GM21360 (cell line): Measurements from ENCODE around the gene ARHGAP8.
"Not testable (repeated sequence)": the region's sequence is repeated elsewhere in the genome, so short reads cannot be mapped to it uniquely, and the experiment has no call there.

Source experiments
- ATAC-seq: cut with Tn5 transposase; IDR thresholded peaks from one replicate; pipeline ENCODE4 v1.9.1; 2021; ENCODE audit warnings: mild to moderate bottlenecking, moderate library complexity; ENCODE audit not compliant: unreplicated experiment

Gene ARHGAP8

GRCh38 chr22:44884562-44884961, 132.2 kb downstream of the ARHGAP8 start:
- no peak for ATAC-seq

GRCh38 chr22:44884968-44885805, 132.8 kb downstream of the ARHGAP8 start:
- ATAC-seq = no peak

GRCh38 chr22:44885806-44886360, 133.5 kb downstream of the ARHGAP8 start:
- no peak for ATAC-seq

GRCh38 chr22:44887941-44888366, 135.6 kb downstream of the ARHGAP8 start:
- no peak for ATAC-seq

GRCh38 chr22:44888491-44889254, 136.3 kb downstream of the ARHGAP8 start:
- ATAC-seq = no peak

GRCh38 chr22:44889255-44889878, 137.0 kb downstream of the ARHGAP8 start:
- no peak for ATAC-seq

- no peak for ATAC-seq
These were observed 138.3 kb downstream of the ARHGAP8 start for GRCh38 chr22:44890416-44891292.

GRCh38 chr22:44891293-44891747, 138.9 kb downstream of the ARHGAP8 start:
- no peak for ATAC-seq

GRCh38 chr22:44891791-44892190, 139.4 kb downstream of the ARHGAP8 start:
- ATAC-seq = no peak

- ATAC-seq = no peak
These were observed 139.9 kb downstream of the ARHGAP8 start for GRCh38 chr22:44892243-44892642.

GRCh38 chr22:44892803-44893730, 140.7 kb downstream of the ARHGAP8 start:
- no peak for ATAC-seq

GRCh38 chr22:44893731-44894080, 141.3 kb downstream of the ARHGAP8 start:
- ATAC-seq = no peak

GRCh38 chr22:44894321-44894720, 141.9 kb downstream of the ARHGAP8 start:
- no peak for ATAC-seq

- no peak for ATAC-seq
These were observed 142.4 kb downstream of the ARHGAP8 start for GRCh38 chr22:44894782-44895181.

- no peak for ATAC-seq
These were observed 143.1 kb downstream of the ARHGAP8 start for GRCh38 chr22:44895296-44896055.

GRCh38 chr22:44898236-44898635, 145.9 kb downstream of the ARHGAP8 start:
- ATAC-seq = no peak

- no peak for ATAC-seq
These were observed 148.9 kb downstream of the ARHGAP8 start for GRCh38 chr22:44901301-44901700.

- not testable (repeated sequence) for ATAC-seq
These were observed 150.8 kb downstream of the ARHGAP8 start for GRCh38 chr22:44903164-44903563.
